HG03095 (cell line): ENCODE data around the gene SCFD2.
"Not testable (repeated sequence)": the region's sequence is repeated elsewhere in the genome, so short reads cannot be mapped to it uniquely, and the experiment has no call there.

ENCODE experiments used
- ATAC-seq: cut with Tn5 transposase; IDR thresholded peaks from one replicate; pipeline ENCODE4 v1.9.1; 2021; ENCODE audit warnings: moderate library complexity; ENCODE audit not compliant: unreplicated experiment

Gene SCFD2

DNA sequence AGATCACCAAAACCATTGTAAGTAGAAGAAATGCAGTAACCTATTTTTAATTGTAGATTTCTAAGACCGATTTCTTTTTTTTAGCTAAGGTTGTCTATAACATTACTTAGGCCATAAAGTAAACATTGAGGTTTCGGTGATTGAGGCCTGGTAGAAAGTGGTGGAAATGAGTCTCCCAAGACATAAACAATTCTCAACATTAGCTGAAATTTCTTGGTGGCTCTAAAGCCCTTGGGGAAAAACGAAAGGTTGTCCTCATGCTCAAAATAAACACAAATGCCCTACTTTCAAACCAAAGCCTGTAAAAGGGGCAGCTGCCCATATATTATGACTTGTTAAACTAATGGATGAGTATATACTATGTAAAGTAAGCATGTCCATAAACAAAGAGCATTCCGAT is 98.8 kb downstream of the SCFD2 start:
- ATAC-seq: no peak

DNA sequence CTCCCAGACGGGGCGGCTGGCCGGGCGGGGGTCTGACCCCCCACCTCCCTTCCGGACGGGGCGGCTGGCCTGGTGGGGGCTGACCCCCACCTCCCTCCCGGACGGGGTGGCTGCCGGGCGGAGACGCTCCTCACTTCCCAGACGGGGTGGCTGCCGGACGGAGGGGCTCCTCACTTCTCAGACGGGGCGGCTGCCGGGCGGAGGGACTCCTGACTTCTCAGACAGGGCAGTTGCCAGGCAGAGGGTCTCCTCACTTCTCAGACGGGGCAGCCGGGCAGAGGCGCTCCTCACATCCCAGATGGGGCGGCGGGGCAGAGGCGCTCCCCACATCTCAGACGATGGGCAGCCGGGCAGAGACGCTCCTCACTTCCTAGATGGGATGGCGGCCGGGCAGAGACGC is 109.9 kb downstream of the SCFD2 start:
- not testable (repeated sequence) for ATAC-seq

DNA sequence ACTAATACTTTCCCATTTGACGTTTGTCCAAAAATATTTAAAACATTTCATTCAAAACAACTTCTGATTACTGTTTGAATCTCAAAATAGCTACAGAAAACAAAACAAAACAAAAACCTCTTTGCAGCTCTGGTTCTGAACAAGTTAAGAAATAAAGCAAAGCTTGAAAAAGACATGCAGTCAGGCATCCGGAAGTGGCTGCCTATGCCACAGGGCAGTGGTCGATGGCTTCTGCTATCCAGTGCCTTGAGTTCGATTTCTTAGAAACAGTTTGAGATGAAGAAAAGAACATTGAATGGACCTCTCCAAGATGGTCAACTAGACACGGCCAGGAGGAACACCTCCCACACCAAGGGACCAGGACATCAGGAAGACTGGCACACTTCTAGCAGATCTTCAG is 125.3 kb downstream of the SCFD2 start:
- no peak for ATAC-seq

DNA sequence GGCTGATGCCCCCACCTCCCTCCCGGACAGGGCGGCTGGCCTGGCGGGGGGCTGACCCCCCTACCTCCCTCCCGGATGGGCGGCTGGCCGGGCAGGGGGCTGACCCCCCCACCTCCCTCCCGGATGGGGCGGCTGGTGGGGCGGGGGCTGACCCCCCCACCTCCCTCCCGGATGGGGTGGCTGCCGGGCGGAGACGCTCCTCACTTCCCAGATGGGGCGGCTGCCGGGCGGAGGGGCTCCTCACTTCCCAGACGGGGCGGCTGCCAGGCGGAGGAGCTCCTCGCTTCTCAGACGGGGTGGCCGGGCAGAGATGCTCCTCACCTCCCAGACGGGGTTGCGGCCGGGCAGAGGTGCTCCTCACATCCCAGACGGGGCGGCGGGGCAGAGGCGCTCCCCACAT is 127.5 kb downstream of the SCFD2 start:
- not testable (repeated sequence) for ATAC-seq

DNA sequence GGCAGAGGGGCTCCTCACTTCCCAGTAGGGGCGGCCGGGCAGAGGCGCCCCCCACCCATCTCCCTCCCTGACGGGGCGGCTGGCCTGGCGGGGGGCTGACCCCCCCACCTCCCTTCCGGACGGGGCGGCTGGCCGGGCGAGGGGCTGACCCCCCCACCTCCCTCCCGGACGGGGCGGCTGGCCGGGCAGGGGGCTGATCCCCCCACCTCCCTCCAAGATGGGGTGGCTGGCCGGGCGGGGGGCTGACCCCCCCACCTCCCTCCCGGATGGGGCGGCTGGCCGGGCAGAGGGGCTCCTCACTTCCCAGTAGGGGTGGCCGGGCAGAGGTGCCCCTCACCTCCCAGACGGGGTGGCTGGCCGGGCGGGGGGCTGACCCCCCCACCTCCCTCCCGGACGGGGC is 128.1 kb downstream of the SCFD2 start:
- not testable (repeated sequence) for ATAC-seq

DNA sequence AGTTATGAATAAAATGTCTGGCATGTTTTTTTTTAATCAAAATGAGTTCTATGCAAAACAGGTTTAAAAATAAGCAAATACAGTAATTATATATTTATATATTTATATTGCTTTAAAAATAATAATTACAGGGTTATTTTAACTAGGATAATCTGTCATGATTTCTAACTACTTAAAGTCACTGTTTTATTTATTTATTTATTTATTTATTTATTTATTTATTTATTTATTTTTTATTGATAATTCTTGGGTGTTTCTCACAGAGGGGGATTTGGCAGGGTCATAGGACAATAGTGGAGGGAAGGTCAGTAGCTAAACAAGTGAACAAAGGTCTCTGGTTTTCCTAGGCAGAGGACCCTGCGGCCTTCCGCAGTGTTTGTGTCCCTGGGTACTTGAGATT is 129.2 kb downstream of the SCFD2 start:
- ATAC-seq: not testable (repeated sequence)

DNA sequence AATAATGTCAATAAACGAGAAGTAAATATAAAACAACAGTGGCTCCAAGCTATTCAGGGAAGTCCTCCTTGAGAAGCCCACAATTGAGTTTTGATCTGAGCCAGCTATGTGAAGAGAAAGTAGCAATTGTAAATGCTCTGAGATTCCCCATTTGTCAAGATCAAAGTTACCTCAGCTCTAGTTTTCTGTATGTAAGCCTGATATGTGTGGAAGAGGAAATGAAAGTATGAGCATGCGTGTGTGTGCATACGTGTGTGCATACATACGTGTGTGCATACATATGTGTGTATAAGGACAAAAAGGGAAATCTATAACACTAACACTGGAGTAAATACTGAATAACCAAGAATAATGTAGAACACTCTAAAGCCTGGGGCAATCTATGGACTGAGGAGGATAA is 130.3 kb downstream of the SCFD2 start:
- no peak for ATAC-seq

DNA sequence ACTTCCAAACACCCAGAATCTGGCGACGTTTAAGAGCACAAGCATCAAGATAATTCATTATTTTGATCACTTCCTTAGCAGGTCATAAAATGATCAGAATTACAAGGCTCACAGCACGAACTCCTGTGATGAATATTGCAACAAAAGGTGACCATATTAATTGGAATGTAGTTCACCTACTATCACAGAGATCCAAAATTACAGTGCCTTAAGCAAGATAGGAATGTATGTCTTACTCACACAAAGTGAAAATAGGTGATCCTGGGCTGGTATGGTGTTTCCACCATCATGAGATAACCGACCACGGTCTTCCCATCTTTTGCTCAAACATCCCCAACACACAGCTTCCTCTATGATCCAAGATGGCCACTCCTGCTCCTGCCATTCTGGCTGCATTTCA is 131.2 kb downstream of the SCFD2 start:
- ATAC-seq: no peak

DNA sequence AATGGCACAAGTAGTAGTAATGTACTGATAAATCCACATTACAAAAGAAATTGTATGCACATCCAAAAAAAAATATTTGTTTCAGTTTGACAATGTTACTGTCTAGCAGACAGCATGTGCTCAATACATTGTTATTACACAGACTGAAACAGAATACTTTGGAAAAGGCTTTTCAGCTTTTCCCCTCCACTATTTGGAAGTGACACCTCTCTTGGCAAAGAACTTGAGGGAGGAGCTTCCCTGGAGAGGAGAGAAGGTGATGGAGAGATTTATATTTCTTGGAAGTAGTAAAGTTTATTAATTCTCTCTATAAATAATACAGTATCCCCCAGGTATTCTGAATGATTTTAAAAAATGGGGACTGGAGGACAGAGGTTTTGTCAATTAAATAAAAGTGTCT is 131.8 kb downstream of the SCFD2 start:
- ATAC-seq: no peak

DNA sequence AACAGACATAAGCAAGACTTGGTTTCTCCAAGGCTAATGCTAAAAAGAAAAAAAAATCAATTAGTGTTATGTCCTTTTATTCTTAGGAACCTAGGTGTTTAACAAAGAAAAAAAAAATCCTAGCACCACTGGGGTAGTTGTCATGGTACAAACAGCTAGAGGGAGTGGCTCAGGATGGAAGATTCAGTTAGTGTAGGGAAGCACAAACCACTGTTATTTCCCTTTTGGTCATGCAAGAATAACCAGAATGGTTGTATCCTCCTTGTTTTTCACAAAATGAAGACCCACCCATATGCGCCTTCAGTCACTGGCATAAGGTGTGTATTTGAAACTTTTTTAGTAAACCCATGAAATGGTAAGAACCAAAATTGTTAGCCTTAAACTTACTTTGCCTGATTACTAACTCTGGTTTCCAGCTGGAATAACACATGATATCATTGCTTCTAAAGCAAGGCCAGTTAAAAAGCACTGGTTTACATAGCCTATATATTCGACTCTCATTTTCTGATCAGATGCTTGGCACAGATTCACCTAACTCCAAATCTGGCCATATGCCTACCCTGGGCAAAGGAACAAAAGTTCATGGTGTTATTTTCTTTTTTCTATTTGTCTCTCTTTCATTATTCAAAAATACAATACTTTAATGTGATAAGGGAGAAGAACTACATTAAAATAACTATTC is 132.6 kb downstream of the SCFD2 start:
- ATAC-seq: no peak

DNA sequence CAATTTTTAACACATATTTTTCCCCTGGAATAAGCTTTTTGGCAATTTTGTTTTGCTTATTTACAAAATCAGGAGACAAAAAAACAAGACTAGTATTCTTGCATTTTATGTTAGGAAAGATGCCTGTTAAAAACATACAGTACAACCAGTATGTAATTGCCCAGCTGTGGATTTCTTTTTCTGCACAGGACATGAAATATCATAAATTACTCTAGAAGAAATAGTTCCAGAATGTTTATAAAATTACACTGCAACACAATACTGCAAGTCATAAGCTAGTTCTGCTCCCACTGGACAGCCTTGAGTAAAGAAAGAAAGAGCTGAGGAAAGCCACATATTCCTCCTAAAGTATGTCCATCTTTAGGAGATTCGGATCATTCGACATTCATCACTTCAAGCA is 133.5 kb downstream of the SCFD2 start:
- ATAC-seq: no peak

DNA sequence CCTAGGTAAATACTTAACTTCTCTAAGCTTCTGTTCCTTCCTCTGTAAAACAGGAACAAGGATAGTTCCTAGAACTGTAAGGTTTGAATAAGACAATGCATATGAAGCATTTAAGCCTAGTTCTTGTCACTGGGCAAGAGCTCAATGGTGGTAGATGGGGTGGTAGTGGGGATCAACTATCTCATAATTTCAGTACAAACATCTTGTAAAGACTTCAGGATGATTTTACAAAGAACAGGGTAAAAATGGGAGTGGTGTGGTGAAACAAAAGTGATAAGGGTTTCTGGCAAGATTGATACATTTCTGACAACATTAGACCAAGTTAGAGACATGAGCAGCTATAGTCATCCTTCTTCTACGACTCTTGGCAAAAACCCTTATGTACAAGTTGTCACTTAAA is 137.8 kb downstream of the SCFD2 start:
- no peak for ATAC-seq

DNA sequence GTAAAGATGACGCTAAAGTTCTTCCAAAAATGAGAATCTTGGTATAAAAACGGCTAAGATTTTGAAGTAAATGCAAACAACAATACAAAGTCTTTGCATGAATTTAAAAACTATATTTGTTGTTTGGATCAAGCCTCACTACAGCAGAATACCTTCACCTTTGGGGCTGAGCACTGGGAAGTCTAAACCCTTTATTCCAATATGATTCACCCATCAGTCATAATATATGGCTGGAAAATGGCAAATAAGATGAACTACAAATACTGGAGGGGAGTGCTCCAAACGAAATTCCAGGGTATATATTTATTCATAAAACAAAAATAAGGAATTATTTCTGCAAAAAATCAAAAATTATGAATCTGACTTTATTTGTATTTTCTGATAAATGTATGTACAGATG is 138.4 kb downstream of the SCFD2 start:
- ATAC-seq: no peak

DNA sequence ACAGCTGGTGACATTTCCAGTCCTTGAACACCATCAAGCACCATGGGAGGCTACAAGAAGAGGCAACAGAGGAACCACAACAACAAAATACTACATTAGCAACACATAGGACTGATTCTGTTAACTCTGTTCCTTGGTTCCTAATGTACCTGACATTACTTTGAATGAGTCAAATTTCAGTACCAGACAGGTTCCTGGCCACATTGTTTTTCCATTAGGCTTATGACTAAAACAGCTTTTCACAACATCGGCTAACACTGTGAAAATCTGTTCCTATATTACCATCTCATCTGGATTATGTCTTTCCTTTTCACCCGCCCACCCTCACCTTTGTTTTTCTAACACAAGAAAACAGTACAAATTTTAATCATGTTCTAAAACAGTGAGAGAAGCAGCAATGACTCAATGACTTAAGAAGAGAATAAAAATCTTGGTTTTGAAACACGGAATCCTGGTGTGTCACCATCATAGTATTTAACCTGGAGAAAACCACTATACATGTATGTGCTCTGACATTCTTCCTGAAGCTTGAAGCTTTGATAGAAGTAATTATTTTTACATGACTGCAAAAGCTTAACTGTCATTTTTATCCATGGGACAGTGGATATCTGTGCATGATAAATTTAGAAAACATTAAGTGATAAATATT is 143.9 kb downstream of the SCFD2 start:
- no peak for ATAC-seq

DNA sequence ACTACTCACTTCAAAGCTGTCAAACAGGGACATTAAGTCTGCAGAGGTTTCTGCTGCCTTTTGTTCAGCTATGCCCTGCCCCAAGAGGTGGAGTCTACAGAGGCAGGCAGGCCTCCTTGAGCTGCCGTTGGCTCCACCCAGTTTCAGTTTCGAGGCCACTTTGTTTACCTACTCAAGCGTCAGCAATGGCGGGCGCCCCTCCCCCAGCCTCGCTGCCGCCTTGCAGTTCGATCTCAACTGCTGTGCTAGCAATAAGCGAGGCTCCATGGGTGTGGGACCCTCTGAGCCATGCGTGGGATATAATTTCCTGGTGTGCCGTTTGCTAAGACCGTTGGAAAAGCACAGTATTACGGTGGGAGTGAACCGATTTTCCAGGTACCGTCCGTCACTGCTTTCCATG is 146.7 kb downstream of the SCFD2 start:
- not testable (repeated sequence) for ATAC-seq

DNA sequence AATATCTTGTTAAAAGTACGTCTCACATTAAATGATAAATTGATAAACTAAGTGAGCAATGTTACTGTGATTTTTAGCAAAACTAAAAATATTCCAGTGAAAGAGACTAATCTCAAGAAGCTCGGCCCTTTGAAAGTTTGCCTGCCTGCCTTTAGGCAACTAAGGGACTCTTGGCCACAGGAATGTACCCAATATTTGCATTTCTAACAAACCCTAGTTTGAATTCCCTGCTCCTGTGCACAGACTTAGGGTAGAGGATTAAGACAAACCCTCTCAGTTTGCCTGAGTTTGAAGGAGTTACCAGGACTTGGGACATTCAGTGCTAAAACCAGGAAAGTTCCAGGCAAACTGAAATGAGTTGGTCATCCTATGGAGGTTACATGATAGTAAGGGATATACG is 157.1 kb downstream of the SCFD2 start:
- ATAC-seq: no peak

DNA sequence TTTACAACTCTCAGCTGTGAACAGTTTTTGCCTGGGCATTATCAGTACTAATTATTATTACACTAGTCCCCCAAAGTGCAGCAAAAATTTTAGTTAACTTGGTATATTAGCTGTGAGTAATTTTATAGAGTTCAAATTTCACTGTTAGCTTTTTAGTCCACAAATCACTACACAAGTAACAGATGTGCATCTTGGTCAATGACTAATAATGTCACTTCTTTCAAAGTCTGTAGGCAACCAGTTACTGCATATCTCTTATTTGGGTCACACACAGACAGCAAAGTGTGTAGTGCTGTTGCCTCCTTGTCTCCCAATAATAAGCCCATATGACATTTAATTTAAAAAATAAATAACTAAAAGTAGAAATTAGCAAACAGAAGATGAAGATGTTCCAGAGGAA is 159.9 kb downstream of the SCFD2 start:
- ATAC-seq: no peak

DNA sequence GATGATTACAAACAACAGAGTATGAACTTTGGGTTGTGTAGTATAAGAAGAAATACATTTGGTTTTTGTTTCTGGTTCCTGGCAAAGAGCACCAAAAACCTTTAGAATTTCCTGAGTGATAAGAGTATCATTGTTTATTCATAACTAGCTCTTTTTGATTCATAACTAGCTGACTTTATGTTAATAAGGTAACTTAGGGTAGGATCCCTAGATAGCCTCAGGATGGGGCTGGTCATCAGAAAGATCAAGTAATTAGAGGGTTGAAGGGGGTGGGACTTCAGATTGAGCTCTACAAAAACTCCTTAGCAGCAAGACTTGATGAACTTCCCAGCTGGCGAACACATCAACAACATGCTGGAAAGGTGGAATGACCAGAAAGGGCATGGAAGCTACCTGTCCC is 166.5 kb downstream of the SCFD2 start:
- ATAC-seq: no peak

DNA sequence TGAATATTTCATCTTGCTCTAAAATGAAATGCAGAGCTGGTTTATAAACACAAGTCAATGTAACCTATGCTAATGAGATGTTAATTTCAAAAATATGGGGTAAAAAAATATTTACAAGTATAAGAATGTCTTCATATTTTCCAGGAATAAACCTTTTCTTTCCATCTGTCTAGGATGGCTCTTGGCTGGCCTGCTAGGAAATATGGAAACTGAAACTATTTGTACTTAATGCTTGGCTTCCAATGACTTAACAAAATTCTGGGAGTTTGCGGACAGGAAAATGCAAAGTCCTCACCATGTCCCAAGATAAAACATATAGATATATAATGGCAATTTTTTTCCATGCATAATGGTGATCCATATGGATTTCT is 168.1 kb downstream of the SCFD2 start:
- no peak for ATAC-seq

DNA sequence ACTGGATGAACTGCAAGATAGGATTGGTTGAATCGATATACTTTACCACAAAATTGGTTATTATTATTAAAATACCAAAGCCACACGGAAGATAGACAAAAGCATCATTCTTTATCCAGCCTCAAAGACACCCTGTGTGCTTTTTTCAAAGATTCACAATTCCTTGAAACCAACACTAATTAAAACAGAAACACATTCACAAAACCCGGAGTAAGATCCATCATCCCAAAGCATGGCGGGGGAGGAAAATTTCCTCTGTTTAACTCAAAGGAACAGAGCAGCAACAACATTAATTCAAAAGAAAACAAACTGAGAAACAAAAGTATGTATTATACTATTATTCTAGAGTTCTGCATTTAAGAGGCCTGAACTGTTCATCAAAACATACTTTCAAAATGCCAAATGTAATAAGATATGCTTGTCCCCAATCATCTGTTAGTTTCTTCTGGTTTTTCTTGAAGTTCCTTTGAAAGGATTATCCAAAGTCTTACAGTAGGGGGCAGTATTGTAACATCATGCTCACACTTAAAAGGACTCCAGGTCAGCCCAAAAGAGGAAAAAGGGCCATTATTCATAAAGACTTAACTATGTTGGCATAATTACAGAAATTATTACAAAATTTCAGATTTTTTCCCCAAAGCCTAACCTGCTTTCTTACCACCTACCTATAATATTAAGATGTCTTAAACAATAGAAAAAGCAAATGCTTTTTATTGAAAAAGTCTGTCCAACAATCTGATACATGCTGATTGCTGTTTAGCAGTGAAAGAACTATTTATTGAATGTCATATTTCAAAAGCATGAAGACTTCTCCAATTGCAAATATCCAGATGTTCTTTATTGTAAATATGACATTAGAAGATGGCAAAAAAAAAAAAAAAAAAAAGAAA is 168.7 kb downstream of the SCFD2 start:
- ATAC-seq: no peak

DNA sequence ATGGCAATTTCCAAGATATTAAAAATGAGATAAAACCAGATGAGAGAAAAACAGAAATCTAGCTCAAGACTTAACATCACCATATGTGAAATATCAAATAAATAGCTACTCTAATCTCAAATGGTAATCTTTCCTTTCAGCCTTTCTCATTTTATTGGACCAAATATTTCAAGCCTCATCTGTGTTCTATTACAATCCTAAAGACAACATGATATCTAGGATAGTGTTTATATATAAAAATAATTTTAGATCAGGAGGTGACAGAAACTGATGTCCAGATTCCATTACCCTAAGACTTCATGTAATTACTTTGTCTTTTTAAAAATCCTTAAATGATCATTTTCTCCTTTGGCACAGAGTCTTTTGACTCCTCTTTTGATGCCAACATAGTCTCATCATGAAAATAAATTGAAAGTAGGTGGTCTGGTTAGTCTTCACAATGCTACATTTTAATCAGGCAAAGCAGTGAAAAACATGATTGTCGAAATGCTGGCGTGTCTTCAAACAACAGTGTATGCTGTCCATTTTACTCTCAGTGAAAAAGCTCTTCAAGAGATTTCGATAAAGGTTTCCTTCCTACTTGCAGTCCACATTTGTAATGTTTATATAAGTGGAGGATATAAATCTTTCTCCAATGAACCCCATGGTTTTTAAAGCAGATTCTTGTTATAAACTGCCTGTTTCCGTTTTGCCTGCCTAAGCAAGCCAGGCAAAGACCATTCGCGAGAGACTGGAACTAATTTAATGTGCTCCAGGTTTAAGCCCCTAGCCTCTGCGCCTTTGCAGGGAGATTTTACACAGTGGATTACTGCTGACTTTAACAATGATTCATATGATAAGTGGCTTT is 169.8 kb downstream of the SCFD2 start:
- ATAC-seq: no peak
